ENCODE data around the gene ADAM19.

DNA sequence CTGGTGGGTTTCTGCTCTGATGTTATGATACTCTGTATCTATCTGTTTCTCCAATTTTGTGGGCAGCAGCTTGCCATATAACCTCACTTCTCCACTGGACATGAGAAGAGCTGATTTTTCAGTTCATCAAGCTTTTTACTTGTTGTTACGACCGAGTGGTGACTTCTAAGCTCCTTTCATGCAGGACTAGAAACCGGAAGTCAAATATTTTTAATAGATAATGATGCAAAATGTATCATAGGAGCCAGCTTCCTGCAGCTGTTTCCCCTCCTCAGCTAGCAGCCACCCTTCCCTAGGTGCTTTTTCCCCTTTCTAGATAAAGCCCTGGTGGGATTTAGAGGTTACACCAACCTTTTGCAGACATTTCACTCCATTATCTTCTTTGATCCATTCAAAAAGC is 17.0 kb upstream of the ADAM19 start:
- no peak for TF ChIP-seq POLR2A (IDR thresholded peaks at IDR 0.05)
- TF ChIP-seq, protein P1, sequence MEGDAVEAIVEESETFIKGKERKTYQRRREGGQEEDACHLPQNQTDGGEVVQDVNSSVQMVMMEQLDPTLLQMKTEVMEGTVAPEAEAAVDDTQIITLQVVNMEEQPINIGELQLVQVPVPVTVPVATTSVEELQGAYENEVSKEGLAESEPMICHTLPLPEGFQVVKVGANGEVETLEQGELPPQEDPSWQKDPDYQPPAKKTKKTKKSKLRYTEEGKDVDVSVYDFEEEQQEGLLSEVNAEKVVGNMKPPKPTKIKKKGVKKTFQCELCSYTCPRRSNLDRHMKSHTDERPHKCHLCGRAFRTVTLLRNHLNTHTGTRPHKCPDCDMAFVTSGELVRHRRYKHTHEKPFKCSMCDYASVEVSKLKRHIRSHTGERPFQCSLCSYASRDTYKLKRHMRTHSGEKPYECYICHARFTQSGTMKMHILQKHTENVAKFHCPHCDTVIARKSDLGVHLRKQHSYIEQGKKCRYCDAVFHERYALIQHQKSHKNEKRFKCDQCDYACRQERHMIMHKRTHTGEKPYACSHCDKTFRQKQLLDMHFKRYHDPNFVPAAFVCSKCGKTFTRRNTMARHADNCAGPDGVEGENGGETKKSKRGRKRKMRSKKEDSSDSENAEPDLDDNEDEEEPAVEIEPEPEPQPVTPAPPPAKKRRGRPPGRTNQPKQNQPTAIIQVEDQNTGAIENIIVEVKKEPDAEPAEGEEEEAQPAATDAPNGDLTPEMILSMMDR (IDR thresholded peaks at IDR 0.05), result no peak
